BLaER1 treated with 17β-estradiol and CSF1 and Interleukin-3, amounts not matched to agents 10 nM and 100 nM (cell line): ENCODE measurements around the gene IGFL1.
A peak's percentile ranks its signal among the peaks of the same experiment; 100 is the strongest.
"Not testable (repeated sequence)": the region's sequence is repeated elsewhere in the genome, so short reads cannot be mapped to it uniquely, and the experiment has no call there.

Experiments
- H3K27ac ChIP-seq, 11 experiments: shearing (Covaris generic); formaldehyde crosslinking; 2 replicates each; pipeline ENCODE4 v1.8.1; 2022
- H3K27me3 ChIP-seq, 11 experiments: shearing (Covaris generic); formaldehyde crosslinking; 2 replicates each; pipeline ENCODE4 v1.8.1; 2022
- H3K36me3 ChIP-seq, 11 experiments: shearing (Covaris generic); formaldehyde crosslinking; 2 replicates each; pipeline ENCODE4 v1.8.1; 2022
- H3K4me1 ChIP-seq, 10 experiments: shearing (Covaris generic); formaldehyde crosslinking; 2 replicates each; pipeline ENCODE4 v1.8.1; 2022
- H3K4me2 ChIP-seq, 11 experiments: shearing (Covaris generic); formaldehyde crosslinking; 2 replicates each; pipeline ENCODE4 v1.8.1; 2022
- H3K4me3 ChIP-seq, 10 experiments: shearing (Covaris generic); formaldehyde crosslinking; 2 replicates each; pipeline ENCODE4 v1.8.1; 2022
- H3K9ac ChIP-seq, 11 experiments: shearing (Covaris generic); formaldehyde crosslinking; 2 replicates each; pipeline ENCODE4 v1.8.1; 2022
- H3K9me3 ChIP-seq, 11 experiments: shearing (Covaris generic); formaldehyde crosslinking; replicated peaks in 1 of 11; 2 replicates each; pipeline ENCODE4 v1.8.1; 2022
- H4K20me1 ChIP-seq, 11 experiments: shearing (Covaris generic); formaldehyde crosslinking; 2 replicates each; pipeline ENCODE4 v1.8.1; 2022
- Cebpa-rat ChIP-seq, 11 experiments: shearing (Covaris generic); IDR thresholded peaks; 2 replicates each; pipeline ENCODE4 v1.8.1; 2022

The IGFL1 gene

GRCh38 chr19:46229442-46229841 is at the start of gene IGFL1:
IGFL1 (plus strand) TSS chr19:46229742; CDS start chr19:46229775, 33 bp downstream.
- Histone ChIP-seq H3K36me3 (no peaks in the 10 kb centered on the region), H3K27ac (no peak within 1 kb of the TSS), H3K4me2 (no peak within 1 kb of the TSS), H3K9ac (no peak within 1 kb of the TSS), H4K20me1 (peaks cover 0 to 73% (median 0%) of the 10 kb centered on the region in 11 experiments; a peak in 9 of 22 replicates), H3K9me3 (no peaks in the 10 kb centered on the region), H3K4me3 (no peak within 1 kb of the TSS), H3K27me3 (peaks cover 0 to 60% (median 0%) of the 10 kb centered on the region in 11 experiments; a peak in 14 of 22 replicates), H3K4me1 (no peaks in the 10 kb centered on the region)
- no peak for TF ChIP-seq Cebpa-rat (IDR thresholded peaks at IDR 0.05)

GRCh38 chr19:46180701-46181387 is 48.7 kb upstream of the IGFL1 start:
- Histone ChIP-seq H4K20me1 (no peaks in the 10 kb centered on the region), H3K4me3 (no peak overlapping the region), H3K9ac (0 out of 22 replicates have a peak overlapping the region, but pooled peaks of 1 of the 11 experiments have one; percentile 29), H3K27me3 (no peaks in the 10 kb centered on the region), H3K27ac (peak overlapping the region in 1 of 11 experiments; percentile 26; a peak in 3 of 22 replicates), H3K9me3 (peaks cover 0 to 12% (median 0%) of the 10 kb centered on the region in 11 experiments; a peak in 3 of 22 replicates), H3K4me1 (peaks cover 14 to 84% (median 25%) of the 10 kb centered on the region in 10 experiments), H3K4me2 (peak overlapping the region in 5 of 11 experiments; percentile 21 to 71 (median 54); a peak in 10 of 22 replicates), H3K36me3 (no peaks in the 10 kb centered on the region)
- no peak for TF ChIP-seq Cebpa-rat (IDR thresholded peaks at IDR 0.05)

GRCh38 chr19:46181388-46181779 is 48.2 kb upstream of the IGFL1 start:
- 0 out of 22 replicates have a peak, but pooled peaks cover 0 to 3% (median 0%) of the 10 kb centered on the region in 11 experiments for H3K27me3 ChIP-seq
- TF ChIP-seq Cebpa-rat (IDR thresholded peaks at IDR 0.05) = no peak
- H3K4me1 ChIP-seq = peaks cover 15 to 84% (median 28%) of the 10 kb centered on the region in 10 experiments
- no peaks in the 10 kb centered on the region for H3K36me3 ChIP-seq
- H3K4me2 ChIP-seq = peak overlapping the region in 5 of 11 experiments; percentile 21 to 71 (median 54); a peak in 10 of 22 replicates
- 0 out of 22 replicates have a peak overlapping the region, but pooled peaks of 1 of the 11 experiments have one; percentile 29 for H3K9ac ChIP-seq
- peaks cover 0 to 12% (median 0%) of the 10 kb centered on the region in 11 experiments; a peak in 3 of 22 replicates for H3K9me3 ChIP-seq
- H3K27ac ChIP-seq = peak overlapping the region in 3 of 11 experiments; percentile 16 to 55 (median 51); a peak in 4 of 22 replicates
- no peaks in the 10 kb centered on the region for H4K20me1 ChIP-seq
- H3K4me3 ChIP-seq = no peak overlapping the region

GRCh38 chr19:46182476-46182875 is 47.1 kb upstream of the IGFL1 start:
- peak overlapping the region in 2 of 11 experiments; percentile 34 to 81; a peak in 4 of 22 replicates for H3K4me2 ChIP-seq
- no peak overlapping the region for H3K9ac ChIP-seq
- peak overlapping the region in 1 of 11 experiments; percentile 85; a peak in 1 of 22 replicates for H3K27ac ChIP-seq
- H3K36me3 ChIP-seq = no peaks in the 10 kb centered on the region
- H4K20me1 ChIP-seq = no peaks in the 10 kb centered on the region
- H3K4me3 ChIP-seq = no peak overlapping the region
- H3K9me3 ChIP-seq = peaks cover 0 to 12% (median 0%) of the 10 kb centered on the region in 11 experiments; a peak in 3 of 22 replicates
- peaks cover 0 to 9% (median 0%) of the 10 kb centered on the region in 11 experiments; a peak in 1 of 22 replicates for H3K27me3 ChIP-seq
- peaks cover 15 to 89% (median 27%) of the 10 kb centered on the region in 10 experiments for H3K4me1 ChIP-seq
- no peak for TF ChIP-seq Cebpa-rat (IDR thresholded peaks at IDR 0.05)

- Histone ChIP-seq H3K4me1 (peaks cover 15 to 76% (median 27%) of the 10 kb centered on the region in 10 experiments), H3K9ac (peak overlapping the region in 10 of 11 experiments; percentile 25 to 73 (median 52); a peak in 19 of 22 replicates), H3K27me3 (peaks cover 0 to 18% (median 0%) of the 10 kb centered on the region in 11 experiments; a peak in 7 of 22 replicates), H3K4me2 (peak overlapping the region; percentile 61 to 89 (median 76)), H3K9me3 (peaks cover 0 to 12% (median 0%) of the 10 kb centered on the region in 11 experiments; a peak in 3 of 22 replicates), H3K27ac (peak overlapping the region; percentile 60 to 85 (median 72))
- not testable (repeated sequence) for H3K4me3 ChIP-seq, H3K36me3 ChIP-seq, H4K20me1 ChIP-seq
These were observed 44.5 kb upstream of the IGFL1 start for GRCh38 chr19:46184775-46185710.

- no peak overlapping the region for H3K4me3 ChIP-seq
- peaks cover 0 to 4% (median 0%) of the 10 kb centered on the region in 11 experiments; a peak in 1 of 22 replicates for H4K20me1 ChIP-seq
- peak overlapping the region in 9 of 11 experiments; percentile 24 to 85 (median 72); a peak in 9 of 22 replicates for H3K27ac ChIP-seq
- peak overlapping the region in 2 of 11 experiments; percentile 63 to 73; a peak in 2 of 22 replicates for H3K9ac ChIP-seq
- H3K27me3 ChIP-seq = peaks cover 0 to 29% (median 0%) of the 10 kb centered on the region in 11 experiments; a peak in 9 of 22 replicates
- TF ChIP-seq Cebpa-rat (IDR thresholded peaks at IDR 0.05) = no peak
- H3K4me2 ChIP-seq = peak overlapping the region; percentile 61 to 89 (median 76); a peak in 17 of 22 replicates
- no peaks in the 10 kb centered on the region for H3K36me3 ChIP-seq
- H3K4me1 ChIP-seq = peaks cover 15 to 71% (median 23%) of the 10 kb centered on the region in 10 experiments
- H3K9me3 ChIP-seq = peaks cover 0 to 12% (median 0%) of the 10 kb centered on the region in 11 experiments; a peak in 3 of 22 replicates
These were observed 43.3 kb upstream of the IGFL1 start for GRCh38 chr19:46186101-46186716.

GRCh38 chr19:46186717-46187101 is 42.8 kb upstream of the IGFL1 start:
- peak overlapping the region in 2 of 11 experiments; percentile 76 to 81; a peak in 2 of 22 replicates for H3K4me2 ChIP-seq
- H3K4me3 ChIP-seq = no peak overlapping the region
- no peak for TF ChIP-seq Cebpa-rat (IDR thresholded peaks at IDR 0.05)
- peaks cover 15 to 66% (median 20%) of the 10 kb centered on the region in 10 experiments for H3K4me1 ChIP-seq
- H3K9me3 ChIP-seq = peaks cover 0 to 12% (median 0%) of the 10 kb centered on the region in 11 experiments; a peak in 3 of 22 replicates
- 0 out of 22 replicates have a peak overlapping the region, but pooled peaks of 1 of the 11 experiments have one; percentile 72 for H3K27ac ChIP-seq
- no peaks in the 10 kb centered on the region for H3K36me3 ChIP-seq
- H3K9ac ChIP-seq = no peak overlapping the region
- H4K20me1 ChIP-seq = peaks cover 0 to 4% (median 0%) of the 10 kb centered on the region in 11 experiments; a peak in 1 of 22 replicates
- peaks cover 0 to 30% (median 0%) of the 10 kb centered on the region in 11 experiments; a peak in 9 of 22 replicates for H3K27me3 ChIP-seq
